ENCODE data around the gene AIRE.
"Not testable (repeated sequence)": the region's sequence is repeated elsewhere in the genome, so short reads cannot be mapped to it uniquely, and the experiment has no call there.

- not testable (repeated sequence) for TF ChIP-seq FOXP2 (optimal IDR thresholded peaks at IDR 0.05; ENCODE audit: control extremely low read depth, extremely low read length, insufficient read depth); POLR2AphosphoS5 (IDR thresholded peaks at IDR 0.05; ENCODE audit: borderline replicate concordance, low read depth, low read length)
Observed at GRCh38 chr21:44240842-44241241, 44.8 kb upstream of the AIRE start, which contains the start of gene ICOSLG.

Data from SK-N-MC (cell line).